ENCODE results near the gene CABP2. TPM values are rescaled to one million over a fixed set of nuclear protein-coding genes. Genes with fewer than 3 reads are reported as not detected.

The CABP2 gene
- total RNA-seq, 1 donor from 2014 or later = not detected

GRCh38 chr11:67492801-67493547 lies 30.3 kb downstream of the CABP2 start:
- H3K4me1 ChIP-seq = peaks cover 5% of the 10 kb centered on the region
- no peak for TF ChIP-seq CTCF (IDR thresholded peaks at IDR 0.05; ENCODE audit: borderline replicate concordance)
- intact Hi-C loops (cut with micrococcal nuclease) = no loop called here
- no peak overlapping the region for H3K4me3 ChIP-seq
- no peaks in the 10 kb centered on the region for H3K27me3 ChIP-seq (ENCODE audit: low read depth)
- no peaks in the 10 kb centered on the region for H3K9me3 ChIP-seq (replicated peaks)
- H3K36me3 ChIP-seq = peaks cover 90% of the 10 kb centered on the region
- H3K27ac ChIP-seq (replicated peaks) = no peak overlapping the region
- no peak for DNase-seq

GRCh38 chr11:67492069-67492727 lies 31.0 kb downstream of the CABP2 start:
- H3K4me1 ChIP-seq = peaks cover 4% of the 10 kb centered on the region
- H3K27ac ChIP-seq (replicated peaks) = no peak overlapping the region
- no peaks in the 10 kb centered on the region for H3K9me3 ChIP-seq (replicated peaks)
- no peaks in the 10 kb centered on the region for H3K27me3 ChIP-seq (ENCODE audit: low read depth)
- TF ChIP-seq CTCF (IDR thresholded peaks at IDR 0.05; ENCODE audit: borderline replicate concordance) = no peak
- intact Hi-C loops (cut with micrococcal nuclease) = no loop called here
- H3K36me3 ChIP-seq = peaks cover 90% of the 10 kb centered on the region
- no peak overlapping the region for H3K4me3 ChIP-seq
- no peak for DNase-seq

- no peaks in the 10 kb centered on the region for H3K9me3 ChIP-seq (replicated peaks)
- DNase-seq = no peak
- H3K36me3 ChIP-seq = peaks cover 86% of the 10 kb centered on the region
- no peaks in the 10 kb centered on the region for H3K27me3 ChIP-seq (ENCODE audit: low read depth)
- peaks cover 5% of the 10 kb centered on the region for H3K4me1 ChIP-seq
- intact Hi-C loops (cut with micrococcal nuclease) = no loop called here
- no peak overlapping the region for H3K4me3 ChIP-seq
- no peak overlapping the region for H3K27ac ChIP-seq (replicated peaks)
- TF ChIP-seq CTCF (IDR thresholded peaks at IDR 0.05; ENCODE audit: borderline replicate concordance) = no peak
Measured at GRCh38 chr11:67491276-67492068, 31.8 kb downstream of the CABP2 start.

- no peak for DNase-seq
- H3K9me3 ChIP-seq (replicated peaks) = no peaks in the 10 kb centered on the region
- no peak overlapping the region for H3K27ac ChIP-seq (replicated peaks)
- no peak for TF ChIP-seq CTCF (IDR thresholded peaks at IDR 0.05; ENCODE audit: borderline replicate concordance)
- H3K4me3 ChIP-seq = no peak overlapping the region
- H3K27me3 ChIP-seq (ENCODE audit: low read depth) = no peaks in the 10 kb centered on the region
- peaks cover 13% of the 10 kb centered on the region for H3K4me1 ChIP-seq
- H3K36me3 ChIP-seq = peaks cover 79% of the 10 kb centered on the region
- intact Hi-C loops (cut with micrococcal nuclease) = no loop called here
Measured at GRCh38 chr11:67490727-67491065, 32.5 kb downstream of the CABP2 start.

GRCh38 chr11:67489885-67490726 lies 33.1 kb downstream of the CABP2 start:
- no peaks in the 10 kb centered on the region for H3K27me3 ChIP-seq (ENCODE audit: low read depth)
- no peak overlapping the region for H3K27ac ChIP-seq (replicated peaks)
- DNase-seq = no peak
- H3K36me3 ChIP-seq = peaks cover 73% of the 10 kb centered on the region
- no peaks in the 10 kb centered on the region for H3K9me3 ChIP-seq (replicated peaks)
- peaks cover 19% of the 10 kb centered on the region for H3K4me1 ChIP-seq
- no peak overlapping the region for H3K4me3 ChIP-seq
- TF ChIP-seq CTCF (IDR thresholded peaks at IDR 0.05; ENCODE audit: borderline replicate concordance) = no peak
- intact Hi-C loops (cut with micrococcal nuclease) = no loop called here
